GM23338 (cell line): ENCODE data around the gene TBC1D21. TPM values are rescaled to one million over a fixed set of nuclear protein-coding genes. Genes with fewer than 3 reads are reported as not detected.

Experiments used
- ATAC-seq: fragments of 200-7000 bp; cut with Tn5 transposase; 3 replicates; pipeline ENCODE4 v1.9.1; 2020
- DNase-seq: peaks from one replicate; pipeline ENCODE4 v3.0.0-alpha.2; 2015; ENCODE audit warnings: low spot score
- H2AFZ ChIP-seq: fragments of 200-600 bp; sonication (generic); 2 replicates; pipeline ENCODE4 v1.8.0; 2016; ENCODE audit warnings: antibody characterized with exemption, mild to moderate bottlenecking, moderate library complexity
- H3F3A ChIP-seq: fragments of 200-600 bp; sonication (generic); replicated peaks from 2 replicates; pipeline ENCODE4 v1.8.0; 2017; ENCODE audit warnings: antibody characterized with exemption, mixed run types, low read depth
- H3K27ac ChIP-seq: fragments of 200-600 bp; sonication (generic); 2 replicates; pipeline ENCODE4 v1.6.1; 2016; ENCODE audit warnings: low read depth
- H3K27me3 ChIP-seq: fragments of 200-600 bp; sonication (generic); 2 replicates; pipeline ENCODE4 v1.8.0; 2016; ENCODE audit warnings: mild to moderate bottlenecking, mixed run types, moderate library complexity; ENCODE audit not compliant: insufficient read depth
- H3K36me3 ChIP-seq: fragments of 200-600 bp; sonication (generic); 2 replicates; pipeline ENCODE4 v1.8.0; 2016; ENCODE audit warnings: mild to moderate bottlenecking; ENCODE audit not compliant: insufficient read depth
- H3K4me1 ChIP-seq: fragments of 200-600 bp; sonication (generic); 2 replicates; pipeline ENCODE4 v1.8.0; 2016; ENCODE audit warnings: mild to moderate bottlenecking, moderate library complexity; ENCODE audit not compliant: insufficient read depth
- H3K4me2 ChIP-seq: fragments of 200-600 bp; sonication (generic); 2 replicates; pipeline ENCODE4 v1.7.1; 2017; ENCODE audit warnings: mixed run types
- H3K4me3 ChIP-seq: fragments of 200-600 bp; sonication (generic); 2 replicates; pipeline ENCODE4 v1.6.1; 2016; ENCODE audit warnings: mixed run types
- H3K79me2 ChIP-seq: fragments of 200-600 bp; sonication (generic); replicated peaks from 2 replicates; pipeline ENCODE4 v1.8.0; 2017; ENCODE audit warnings: mild to moderate bottlenecking; ENCODE audit not compliant: insufficient read depth
- H3K9me2 ChIP-seq: fragments of 200-600 bp; sonication (generic); 2 replicates; pipeline ENCODE4 v1.8.0; 2017; ENCODE audit not compliant: insufficient read depth
- H4K20me1 ChIP-seq: fragments of 200-600 bp; sonication (generic); replicated peaks from 2 replicates; pipeline ENCODE4 v1.8.0; 2017; ENCODE audit warnings: mild to moderate bottlenecking; ENCODE audit not compliant: insufficient read depth
- H3K27ac Mint-ChIP-seq: 2 replicates; pipeline ENCODE4 v1.8.0; 2020; ENCODE audit warnings: inconsistent platforms, mild to moderate bottlenecking, moderate library complexity, mixed read lengths
- H3K27me3 Mint-ChIP-seq: 3 replicates; pipeline ENCODE4 v1.8.0; 2022; ENCODE audit warnings: low read depth, mild to moderate bottlenecking, moderate library complexity, mixed read lengths, inconsistent platforms; ENCODE audit not compliant: insufficient read depth, poor library complexity
- H3K36me3 Mint-ChIP-seq: 3 replicates; pipeline ENCODE4 v1.8.0; 2021; ENCODE audit warnings: low read depth, mild to moderate bottlenecking, inconsistent platforms, moderate library complexity, mixed read lengths
- H3K4me1 Mint-ChIP-seq: 3 replicates; pipeline ENCODE4 v1.8.0; 2020; ENCODE audit warnings: mild to moderate bottlenecking, inconsistent platforms, mixed read lengths
- H3K4me3 Mint-ChIP-seq: 3 replicates; pipeline ENCODE4 v1.8.0; 2021; ENCODE audit warnings: moderate library complexity, mild to moderate bottlenecking, inconsistent platforms, mixed read lengths
- H3K9me3 Mint-ChIP-seq: 3 replicates; pipeline ENCODE4 v1.8.0; 2020; ENCODE audit warnings: moderate library complexity, mild to moderate bottlenecking, inconsistent platforms, mixed read lengths
- CTCF ChIP-seq, 2 experiments: fragments of 200-600 bp in 1 of 2; sonication (generic) in 1 of 2; conservative IDR thresholded peaks; 2 replicates each; pipeline versions ENCODE4 v1.5.1 to v1.6.1; 2016 to 2017; ENCODE audit warnings: antibody characterized with exemption in 2 of 2, low read depth in 2 of 2, mild to moderate bottlenecking in 2 of 2, moderate library complexity in 1 of 2
- JUNB ChIP-seq: IDR thresholded peaks from one replicate; pipeline ENCODE4 v1.6.1; 2016; ENCODE audit warnings: antibody characterized with exemption; ENCODE audit not compliant: unreplicated experiment
- NANOG ChIP-seq: IDR thresholded peaks from 2 replicates; pipeline ENCODE4 v1.6.1; 2016; ENCODE audit warnings: antibody characterized with exemption, borderline replicate concordance
- ZNF331 ChIP-seq: fragments of 250-450 bp; sonication (Bioruptor Pico); IDR thresholded peaks from 2 replicates; pipeline ENCODE4 v1.5.0; 2020; ENCODE audit warnings: low read depth, mild to moderate bottlenecking, moderate library complexity
- polyA plus RNA-seq: library from polyadenylated mRNA; unstranded; fragments of >200 nt; fragmentation: Nextera tagmentation; extraction: Ambion mirVana; gene quantifications from 2 replicates; pipeline ENCODE4 v1.2.1, GENCODE V29; 2016
- total RNA-seq: library from RNA; depleted of rRNA; stranded (reverse); fragments of >200 nt; shearing (Covaris generic); gene quantifications from 2 replicates; pipeline ENCODE4 v1.2.3, GENCODE V29; 2014
- TF ChIP-seq, protein P1 (sequence below): fragments of 250-450 bp; sonication (Bioruptor Pico); IDR thresholded peaks from 2 replicates; pipeline ENCODE4 v1.5.0; 2020; ENCODE audit warnings: mild to moderate bottlenecking, moderate library complexity

TBC1D21 gene
- total and polyA plus RNA-seq, 2 experiments from 2014 or later = not detected

DNA sequence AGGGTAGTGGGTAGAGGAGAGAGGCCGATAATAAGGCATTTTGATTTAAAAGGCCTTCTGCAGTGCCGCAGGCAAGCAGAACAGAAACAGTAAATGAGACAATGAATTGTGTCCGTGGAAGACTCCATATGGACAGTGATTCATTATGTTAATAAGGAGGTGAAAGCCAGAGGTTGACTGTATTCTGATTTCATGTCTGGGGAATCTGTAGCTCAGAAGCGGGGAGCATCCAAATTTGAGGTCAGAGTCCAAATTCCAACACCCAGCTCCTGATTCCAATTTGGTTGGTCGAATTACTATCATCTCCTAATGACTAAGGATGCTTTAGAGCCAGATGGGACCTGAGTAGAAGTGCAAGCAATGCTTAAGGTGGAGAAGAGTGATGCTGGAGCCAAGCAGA, 1.0 kb upstream of the TBC1D21 start (continued):
- TF ChIP-seq CTCF (conservative IDR thresholded peaks at IDR 0.05; ENCODE audit: low read depth in 2 of 2) = no peak

DNA sequence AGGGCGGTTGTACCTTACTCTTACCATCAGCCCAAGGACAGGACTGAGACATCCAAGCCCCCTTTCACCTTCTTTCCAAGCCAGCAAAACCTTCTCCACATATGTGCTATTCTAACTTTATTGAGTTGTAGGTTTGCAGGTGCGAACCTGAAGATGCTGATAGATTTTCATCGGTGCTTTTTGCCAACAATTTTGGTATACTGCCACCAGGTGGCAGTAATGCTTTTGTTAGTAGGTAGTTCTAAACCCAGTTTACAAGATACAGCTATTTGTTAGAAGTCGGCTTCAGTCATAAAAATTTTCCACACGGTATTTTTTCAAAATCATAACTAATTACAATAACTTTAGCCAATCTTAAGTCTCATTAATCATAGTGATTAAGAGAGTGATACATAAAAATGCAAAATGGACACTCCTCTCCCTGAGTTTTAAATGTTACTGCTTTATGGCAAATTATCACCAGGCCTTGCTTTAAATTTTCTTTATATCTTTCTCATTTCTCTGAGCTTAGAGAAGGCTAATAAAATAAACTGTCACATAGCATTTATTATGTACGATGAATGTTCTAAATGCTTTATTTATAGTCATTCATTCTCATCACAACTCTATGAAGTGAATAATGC, 636 bp downstream of the TBC1D21 start:
- Histone ChIP-seq H3K9me2 (no peaks in the 10 kb centered on the region), H4K20me1 (no peaks in the 10 kb centered on the region), H3K27me3 (no peaks in the 10 kb centered on the region), H3F3A (no peaks in the 10 kb centered on the region), H2AFZ (no peak overlapping the region), H3K79me2 (no peaks in the 10 kb centered on the region), H3K4me1 (no peaks in the 10 kb centered on the region), H3K36me3 (no peaks in the 10 kb centered on the region), H3K4me2 (no peak overlapping the region), H3K4me3 (no peak overlapping the region), H3K27ac (no peak overlapping the region)
- H3K4me1 Mint-ChIP-seq = peaks cover 7% of the 10 kb centered on the region
- DNase-seq = peak; percentile 82
- no peaks in the 10 kb centered on the region; the same call in 2 of the 3 replicates for H3K36me3 Mint-ChIP-seq
- no peak overlapping the region for H3K27ac Mint-ChIP-seq
- no peak overlapping the region for H3K4me3 Mint-ChIP-seq
- TF ChIP-seq CTCF (conservative IDR thresholded peaks at IDR 0.05; ENCODE audit: low read depth in 2 of 2) = peak; percentile 71 to 87
- no peak for TF ChIP-seq NANOG
- peaks cover 2% of the 10 kb centered on the region for H3K27me3 Mint-ChIP-seq
- peak; percentile 55; the same call in 2 of the 3 replicates for ATAC-seq
- H3K9me3 Mint-ChIP-seq = no peaks in the 10 kb centered on the region

DNA sequence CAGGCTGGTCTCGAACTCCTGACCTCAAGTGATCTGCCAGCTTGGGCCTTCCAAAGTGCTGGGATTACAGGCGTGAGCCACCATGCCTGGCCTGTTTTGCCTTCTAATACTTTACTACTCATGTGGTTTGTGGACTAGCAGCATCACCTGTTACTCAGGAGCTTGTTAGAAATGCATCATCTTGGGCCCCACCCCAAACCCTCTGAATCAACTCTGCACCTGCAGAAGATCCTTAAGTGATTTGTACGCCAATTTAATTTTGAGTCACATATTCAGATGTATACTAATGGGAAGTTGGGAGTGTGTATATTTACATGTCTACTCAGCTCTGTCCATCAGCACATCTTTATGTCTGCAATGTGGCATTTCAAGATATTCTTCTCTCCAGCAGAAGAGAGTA, 6.1 kb downstream of the TBC1D21 start:
- H3K4me2 ChIP-seq = no peak overlapping the region
- no peaks in the 10 kb centered on the region for H3K27me3 ChIP-seq
- no peaks in the 10 kb centered on the region for H4K20me1 ChIP-seq
- Mint-ChIP-seq H3K27me3 (peaks cover 5% of the 10 kb centered on the region), H3K27ac (no peak overlapping the region), H3K4me3 (no peak overlapping the region), H3K4me1 (peaks cover 7% of the 10 kb centered on the region; the same call in 2 of the 3 replicates), H3K9me3 (no peaks in the 10 kb centered on the region), H3K36me3 (no peaks in the 10 kb centered on the region; the same call in 2 of the 3 replicates)
- no peak overlapping the region for H2AFZ ChIP-seq
- no peak for ATAC-seq
- H3K4me3 ChIP-seq = no peak overlapping the region
- no peaks in the 10 kb centered on the region for H3K4me1 ChIP-seq
- no peak for DNase-seq
- H3K9me2 ChIP-seq = no peaks in the 10 kb centered on the region
- no peak for TF ChIP-seq ZNF331
- TF ChIP-seq NANOG = no peak
- no peak for TF ChIP-seq JUNB
- TF ChIP-seq, protein P1, sequence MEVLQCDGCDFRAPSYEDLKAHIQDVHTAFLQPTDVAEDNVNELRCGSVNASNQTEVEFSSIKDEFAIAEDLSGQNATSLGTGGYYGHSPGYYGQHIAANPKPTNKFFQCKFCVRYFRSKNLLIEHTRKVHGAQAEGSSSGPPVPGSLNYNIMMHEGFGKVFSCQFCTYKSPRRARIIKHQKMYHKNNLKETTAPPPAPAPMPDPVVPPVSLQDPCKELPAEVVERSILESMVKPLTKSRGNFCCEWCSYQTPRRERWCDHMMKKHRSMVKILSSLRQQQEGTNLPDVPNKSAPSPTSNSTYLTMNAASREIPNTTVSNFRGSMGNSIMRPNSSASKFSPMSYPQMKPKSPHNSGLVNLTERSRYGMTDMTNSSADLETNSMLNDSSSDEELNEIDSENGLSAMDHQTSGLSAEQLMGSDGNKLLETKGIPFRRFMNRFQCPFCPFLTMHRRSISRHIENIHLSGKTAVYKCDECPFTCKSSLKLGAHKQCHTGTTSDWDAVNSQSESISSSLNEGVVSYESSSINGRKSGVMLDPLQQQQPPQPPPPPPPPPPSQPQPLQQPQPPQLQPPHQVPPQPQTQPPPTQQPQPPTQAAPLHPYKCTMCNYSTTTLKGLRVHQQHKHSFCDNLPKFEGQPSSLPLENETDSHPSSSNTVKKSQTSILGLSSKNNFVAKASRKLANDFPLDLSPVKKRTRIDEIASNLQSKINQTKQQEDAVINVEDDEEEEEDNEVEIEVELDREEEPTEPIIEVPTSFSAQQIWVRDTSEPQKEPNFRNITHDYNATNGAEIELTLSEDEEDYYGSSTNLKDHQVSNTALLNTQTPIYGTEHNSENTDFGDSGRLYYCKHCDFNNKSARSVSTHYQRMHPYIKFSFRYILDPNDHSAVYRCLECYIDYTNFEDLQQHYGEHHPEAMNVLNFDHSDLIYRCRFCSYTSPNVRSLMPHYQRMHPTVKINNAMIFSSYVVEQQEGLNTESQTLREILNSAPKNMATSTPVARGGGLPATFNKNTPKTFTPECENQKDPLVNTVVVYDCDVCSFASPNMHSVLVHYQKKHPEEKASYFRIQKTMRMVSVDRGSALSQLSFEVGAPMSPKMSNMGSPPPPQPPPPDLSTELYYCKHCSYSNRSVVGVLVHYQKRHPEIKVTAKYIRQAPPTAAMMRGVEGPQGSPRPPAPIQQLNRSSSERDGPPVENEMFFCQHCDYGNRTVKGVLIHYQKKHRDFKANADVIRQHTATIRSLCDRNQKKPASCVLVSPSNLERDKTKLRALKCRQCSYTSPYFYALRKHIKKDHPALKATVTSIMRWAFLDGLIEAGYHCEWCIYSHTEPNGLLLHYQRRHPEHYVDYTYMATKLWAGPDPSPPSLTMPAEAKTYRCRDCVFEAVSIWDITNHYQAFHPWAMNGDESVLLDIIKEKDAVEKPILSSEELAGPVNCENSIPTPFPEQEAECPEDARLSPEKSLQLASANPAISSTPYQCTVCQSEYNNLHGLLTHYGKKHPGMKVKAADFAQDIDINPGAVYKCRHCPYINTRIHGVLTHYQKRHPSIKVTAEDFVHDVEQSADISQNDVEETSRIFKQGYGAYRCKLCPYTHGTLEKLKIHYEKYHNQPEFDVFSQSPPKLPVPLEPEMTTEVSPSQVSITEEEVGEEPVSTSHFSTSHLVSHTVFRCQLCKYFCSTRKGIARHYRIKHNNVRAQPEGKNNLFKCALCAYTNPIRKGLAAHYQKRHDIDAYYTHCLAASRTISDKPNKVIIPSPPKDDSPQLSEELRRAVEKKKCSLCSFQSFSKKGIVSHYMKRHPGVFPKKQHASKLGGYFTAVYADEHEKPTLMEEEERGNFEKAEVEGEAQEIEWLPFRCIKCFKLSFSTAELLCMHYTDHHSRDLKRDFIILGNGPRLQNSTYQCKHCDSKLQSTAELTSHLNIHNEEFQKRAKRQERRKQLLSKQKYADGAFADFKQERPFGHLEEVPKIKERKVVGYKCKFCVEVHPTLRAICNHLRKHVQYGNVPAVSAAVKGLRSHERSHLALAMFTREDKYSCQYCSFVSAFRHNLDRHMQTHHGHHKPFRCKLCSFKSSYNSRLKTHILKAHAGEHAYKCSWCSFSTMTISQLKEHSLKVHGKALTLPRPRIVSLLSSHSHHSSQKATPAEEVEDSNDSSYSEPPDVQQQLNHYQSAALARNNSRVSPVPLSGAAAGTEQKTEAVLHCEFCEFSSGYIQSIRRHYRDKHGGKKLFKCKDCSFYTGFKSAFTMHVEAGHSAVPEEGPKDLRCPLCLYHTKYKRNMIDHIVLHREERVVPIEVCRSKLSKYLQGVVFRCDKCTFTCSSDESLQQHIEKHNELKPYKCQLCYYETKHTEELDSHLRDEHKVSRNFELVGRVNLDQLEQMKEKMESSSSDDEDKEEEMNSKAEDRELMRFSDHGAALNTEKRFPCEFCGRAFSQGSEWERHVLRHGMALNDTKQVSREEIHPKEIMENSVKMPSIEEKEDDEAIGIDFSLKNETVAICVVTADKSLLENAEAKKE (CRISPR knock-in tag) = no peak
- H3K36me3 ChIP-seq = no peaks in the 10 kb centered on the region
- H3F3A ChIP-seq = no peaks in the 10 kb centered on the region
- H3K27ac ChIP-seq = no peak overlapping the region
- H3K79me2 ChIP-seq = no peaks in the 10 kb centered on the region
